ENCODE measurements around the gene PER1.

DNA sequence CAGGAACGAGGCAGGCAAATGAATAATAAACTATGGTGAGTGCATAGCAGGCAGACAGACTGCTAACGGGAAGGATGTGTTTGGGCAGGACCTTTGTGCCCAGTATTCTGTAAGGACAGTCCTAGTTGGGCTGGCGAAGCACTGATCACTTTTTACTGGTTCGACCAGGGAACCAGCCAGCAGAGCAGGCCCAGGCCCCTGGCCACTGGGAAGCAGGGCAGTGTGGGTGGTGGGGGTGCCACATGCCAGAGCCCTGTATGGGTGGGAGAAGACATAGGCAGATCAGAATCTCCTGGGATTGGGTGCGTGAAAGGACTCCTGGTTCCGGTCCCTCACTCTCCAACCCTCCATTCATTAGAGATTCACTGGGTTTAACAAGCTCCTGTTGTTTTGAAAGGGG lies 14.5 kb upstream of the PER1 start:
- TF ChIP-seq, protein P1, sequence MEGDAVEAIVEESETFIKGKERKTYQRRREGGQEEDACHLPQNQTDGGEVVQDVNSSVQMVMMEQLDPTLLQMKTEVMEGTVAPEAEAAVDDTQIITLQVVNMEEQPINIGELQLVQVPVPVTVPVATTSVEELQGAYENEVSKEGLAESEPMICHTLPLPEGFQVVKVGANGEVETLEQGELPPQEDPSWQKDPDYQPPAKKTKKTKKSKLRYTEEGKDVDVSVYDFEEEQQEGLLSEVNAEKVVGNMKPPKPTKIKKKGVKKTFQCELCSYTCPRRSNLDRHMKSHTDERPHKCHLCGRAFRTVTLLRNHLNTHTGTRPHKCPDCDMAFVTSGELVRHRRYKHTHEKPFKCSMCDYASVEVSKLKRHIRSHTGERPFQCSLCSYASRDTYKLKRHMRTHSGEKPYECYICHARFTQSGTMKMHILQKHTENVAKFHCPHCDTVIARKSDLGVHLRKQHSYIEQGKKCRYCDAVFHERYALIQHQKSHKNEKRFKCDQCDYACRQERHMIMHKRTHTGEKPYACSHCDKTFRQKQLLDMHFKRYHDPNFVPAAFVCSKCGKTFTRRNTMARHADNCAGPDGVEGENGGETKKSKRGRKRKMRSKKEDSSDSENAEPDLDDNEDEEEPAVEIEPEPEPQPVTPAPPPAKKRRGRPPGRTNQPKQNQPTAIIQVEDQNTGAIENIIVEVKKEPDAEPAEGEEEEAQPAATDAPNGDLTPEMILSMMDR (IDR thresholded peaks at IDR 0.05): no peak
- TF ChIP-seq EP300 (IDR thresholded peaks at IDR 0.05) (no peak), POLR2AphosphoS5 (IDR thresholded peaks at IDR 0.05) (no peak)
